B cell (primary cell): ENCODE results near the gene SMARCD1. TPM values are rescaled to one million over a fixed set of nuclear protein-coding genes. Genes with fewer than 3 reads are reported as not detected.

Experiments used
- ATAC-seq: fragments of 200-7000 bp; cut with Tn5 transposase; one replicate; pipeline ENCODE4 v1.10.0; 2021; ENCODE audit warnings: low read depth, mild to moderate bottlenecking, moderate number of reproducible peaks, moderate library complexity
- CTCF ChIA-PET: fragments of 350-600 bp; sonication (Branson Sonifier 250); formaldehyde crosslinking; loops from one replicate; lab custom pipeline; 2021; ENCODE audit warnings: antibody characterized with exemption, inconsistent platforms; lab: Charles Lee
- POLR2A ChIA-PET: fragments of 350-600 bp; sonication (Branson Sonifier 250); formaldehyde crosslinking; loops from one replicate; lab custom pipeline; 2021; ENCODE audit warnings: antibody characterized with exemption; lab: Charles Lee
- DNase-seq: peaks from one replicate; pipeline ENCODE4 v3.0.0; 2013
- H2AFZ ChIP-seq: 2 replicates; pipeline ENCODE4 v1.6.1; 2012; ENCODE audit warnings: mild to moderate bottlenecking, low read depth, low read length; ENCODE audit not compliant: insufficient read depth, poor library complexity, severe bottlenecking
- H3K27ac ChIP-seq, 2 donors: 1 replicate in 1 of 2; 2 replicates in 1 of 2; pipeline ENCODE4 v1.5.1; 2012 to 2013; ENCODE audit warnings: low read length in 2 of 2, mild to moderate bottlenecking in 2 of 2, moderate library complexity in 1 of 2
- H3K27me3 ChIP-seq, 4 experiments: fragments of 200-600 bp in 1 of 4; sonication (generic) in 1 of 4; replicated peaks in 1 of 4; 1 replicate in 2 of 4; 2 replicates in 2 of 4; pipeline versions ENCODE4 v1.6.1 to v1.7.0; 2013 to 2016; ENCODE audit warnings: low read length in 3 of 4, mild to moderate bottlenecking in 2 of 4, mixed read lengths in 1 of 4, moderate library complexity in 1 of 4; ENCODE audit not compliant: insufficient read depth in 4 of 4, control insufficient read depth in 3 of 4; ENCODE audit errors: control extremely low read depth in 1 of 4
- H3K36me3 ChIP-seq, 2 experiments: replicated peaks in 1 of 2; 1 replicate in 1 of 2; 2 replicates in 1 of 2; pipeline versions ENCODE4 v1.6.1 to v1.7.1; 2013; ENCODE audit warnings: low read length in 1 of 2; ENCODE audit not compliant: insufficient read depth in 2 of 2, control insufficient read depth in 1 of 2; ENCODE audit errors: control extremely low read depth in 1 of 2, extremely low read depth in 1 of 2
- H3K4me1 ChIP-seq, 2 donors: fragments of 200-600 bp in 1 of 2; sonication (generic) in 1 of 2; 1 replicate in 1 of 2; 2 replicates in 1 of 2; pipeline versions ENCODE4 v1.5.1 to v1.6.1; 2013 to 2017; ENCODE audit warnings: low read length in 2 of 2; ENCODE audit not compliant: control insufficient read depth in 2 of 2, insufficient read depth in 2 of 2
- H3K4me2 ChIP-seq: replicated peaks from 2 replicates; pipeline ENCODE3; 2012; ENCODE audit warnings: mild to moderate bottlenecking, low read depth, low read length; ENCODE audit not compliant: poor library complexity, severe bottlenecking
- H3K4me3 ChIP-seq, 5 experiments: fragments of 200-600 bp in 1 of 5; sonication (generic) in 1 of 5; 1 replicate in 3 of 5; 2 replicates in 2 of 5; pipeline versions ENCODE4 v1.5.1 to v1.7.0; 2011 to 2016; ENCODE audit warnings: low read length in 4 of 5, mild to moderate bottlenecking in 4 of 5, low read depth in 2 of 5, control low read depth in 1 of 5, moderate library complexity in 1 of 5; ENCODE audit not compliant: insufficient read depth in 1 of 5; ENCODE audit errors: control extremely low read depth in 1 of 5, extremely low read depth in 1 of 5
- H3K79me2 ChIP-seq: fragments of 200-600 bp; sonication (generic); one replicate; pipeline ENCODE4 v1.6.0; 2016; ENCODE audit warnings: low read length; ENCODE audit not compliant: control insufficient read depth, insufficient read depth
- H3K9ac ChIP-seq: fragments of 200-600 bp; sonication (generic); 2 replicates; pipeline ENCODE4 v1.6.1; 2017; ENCODE audit warnings: mild to moderate bottlenecking, low read length, moderate library complexity
- H3K9me3 ChIP-seq, 3 donors: one replicate each; pipeline versions ENCODE4 v1.6.1 to v1.7.1; 2013; ENCODE audit warnings: low read length in 2 of 3; ENCODE audit not compliant: control insufficient read depth in 2 of 3, insufficient read depth in 1 of 3; ENCODE audit errors: control extremely low read depth in 1 of 3
- H4K20me1 ChIP-seq: 2 replicates; pipeline ENCODE4 v1.6.0; 2012; ENCODE audit warnings: mild to moderate bottlenecking, low read length; ENCODE audit not compliant: insufficient read depth, control insufficient read depth, poor library complexity, severe bottlenecking
- H3K27ac Mint-ChIP-seq: one replicate; pipeline ENCODE4 v1.8.0; 2021; ENCODE audit warnings: mixed read lengths
- H3K27me3 Mint-ChIP-seq: one replicate; pipeline ENCODE4 v1.8.0; 2021; ENCODE audit warnings: mixed read lengths
- H3K4me1 Mint-ChIP-seq: one replicate; pipeline ENCODE4 v1.8.0; 2021; ENCODE audit warnings: mixed read lengths
- H3K4me3 Mint-ChIP-seq: one replicate; pipeline ENCODE4 v1.8.0; 2021; ENCODE audit warnings: mixed read lengths
- H3K9me3 Mint-ChIP-seq: one replicate; pipeline ENCODE4 v1.8.0; 2022; ENCODE audit warnings: mixed read lengths; ENCODE audit not compliant: insufficient read depth
- CTCF ChIP-seq: fragments of 200-600 bp; IDR thresholded peaks from one replicate; pipeline ENCODE4 v1.8.0; 2022; ENCODE audit warnings: antibody characterized with exemption, mild to moderate bottlenecking
- EZH2 ChIP-seq: IDR thresholded peaks from 2 replicates; pipeline ENCODE4 v1.6.1; 2012; ENCODE audit warnings: borderline replicate concordance, low read depth, mild to moderate bottlenecking, moderate library complexity, low read length; ENCODE audit not compliant: insufficient read depth, poor library complexity, severe bottlenecking
- WGBS: methylation state at CpG from one replicate; pipeline ENCODE4 v1.1.5; 2013; ENCODE audit warnings: missing lambda C conversion rate; ENCODE audit not compliant: insufficient coverage; 5-methylcytosine and 5-hydroxymethylcytosine counted together
- intact Hi-C: fragments of 100-400 bp; cut with micrococcal nuclease; formaldehyde crosslinking; loops from one replicate; pipeline ENCODE4 v1.10.0; 2022
- polyA plus RNA-seq: library from polyadenylated mRNA; depleted of rRNA; stranded (reverse); fragments of >200 nt; gene quantifications from 2 replicates; pipeline ENCODE4 v1.2.3, GENCODE V29; 2012
- total RNA-seq, 2 donors: library from RNA; stranded (reverse); fragments of 120-200 nt in 1 of 2; gene quantifications; 1 replicate in 1 of 2; 2 replicates in 1 of 2; pipeline versions ENCODE4 v1.2.3 to v1.2.4, GENCODE V29; 2013 to 2022

Gene SMARCD1
- total and polyA plus RNA-seq, 2 donors (not counting 1 experiment from before 2014, with no cell fraction given), result 67.8 to 101 TPM

GRCh38 chr12:50099302-50100008, 14.3 kb downstream of the SMARCD1 start:
- CTCF ChIA-PET, result interaction anchor here (0.9 to 4.0 kb wide), 3 partner anchors 10 to 12 kb away, joined by 3 to 21 read pairs (median 5); partner anchors contain the start of gene COX14

More at GRCh38 chr12:50099302-50100008, 14.3 kb downstream of the SMARCD1 start:
- Mint-ChIP-seq H3K9me3 (no peaks in the 10 kb centered on the region), H3K4me1 (no peaks in the 10 kb centered on the region), H3K27ac (no peak overlapping the region), H3K4me3 (no peak overlapping the region), H3K27me3 (no peaks in the 10 kb centered on the region)
- POLR2A ChIA-PET, result interaction anchor here (0.7 kb wide), 1 partner anchor 15 kb away, joined by 3 read pairs; the partner anchor contains the start of gene SMARCD1
- Histone ChIP-seq H3K27me3 (no peaks in the 10 kb centered on the region), H3K27ac (no peak overlapping the region), H3K4me3 (no peak overlapping the region), H3K9me3 (no peaks in the 10 kb centered on the region), H3K79me2 (no peaks in the 10 kb centered on the region), H3K4me2 (no peak overlapping the region), H4K20me1 (peaks cover 5% of the 10 kb centered on the region), H3K9ac (no peak overlapping the region), H2AFZ (no peak overlapping the region), H3K36me3 (peaks cover 16 to 60% of the 10 kb centered on the region in 2 experiments), H3K4me1 (no peaks in the 10 kb centered on the region)
- WGBS, result 93% methylated on average over 5 of the region's 5 CpGs
- intact Hi-C loops, result no loop called here
- TF ChIP-seq EZH2, result no peak
- TF ChIP-seq CTCF, result no peak
- ATAC-seq (no peak), DNase-seq (no peak)
